ENCODE data around the gene OPCML.

The OPCML gene

DNA sequence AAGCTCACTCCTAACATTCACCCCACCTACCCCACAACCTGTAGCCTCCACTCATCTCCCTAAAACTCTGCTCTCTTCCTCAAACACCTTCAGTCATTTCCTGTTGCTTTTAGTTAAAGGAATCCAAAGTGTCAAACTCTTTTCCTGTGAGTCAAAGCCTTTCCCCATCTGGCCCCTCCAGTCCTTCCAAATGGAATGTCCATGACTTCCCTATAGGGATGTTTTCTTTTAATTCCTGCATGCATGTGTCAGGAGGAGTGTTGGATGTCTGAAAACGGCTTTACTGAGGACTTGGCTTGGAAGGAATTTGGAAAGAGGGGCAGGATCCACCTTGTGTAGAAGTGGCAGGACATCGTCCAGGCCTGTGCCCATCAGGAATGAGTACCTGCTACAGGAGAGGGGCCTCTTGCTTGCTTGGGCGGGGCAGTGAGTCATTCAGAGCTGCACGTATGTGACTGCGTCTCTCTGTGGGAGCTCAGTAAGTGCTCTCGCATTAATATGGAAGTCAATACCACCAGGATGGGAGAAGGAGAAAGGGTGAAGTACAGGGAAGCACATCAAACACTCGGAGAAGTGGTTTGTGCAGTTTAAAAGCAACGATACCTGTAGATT is 491.9 kb downstream of the OPCML start:
- peak; percentile 62 for DNase-seq (ENCODE audit: low read depth)
- H3K4me3 ChIP-seq (ENCODE audit: low read length) = no peak overlapping the region
- no peak for TF ChIP-seq CTCF (IDR thresholded peaks at IDR 0.05; ENCODE audit: insufficient read depth, low read depth, low read length, missing control alignments)

DNA sequence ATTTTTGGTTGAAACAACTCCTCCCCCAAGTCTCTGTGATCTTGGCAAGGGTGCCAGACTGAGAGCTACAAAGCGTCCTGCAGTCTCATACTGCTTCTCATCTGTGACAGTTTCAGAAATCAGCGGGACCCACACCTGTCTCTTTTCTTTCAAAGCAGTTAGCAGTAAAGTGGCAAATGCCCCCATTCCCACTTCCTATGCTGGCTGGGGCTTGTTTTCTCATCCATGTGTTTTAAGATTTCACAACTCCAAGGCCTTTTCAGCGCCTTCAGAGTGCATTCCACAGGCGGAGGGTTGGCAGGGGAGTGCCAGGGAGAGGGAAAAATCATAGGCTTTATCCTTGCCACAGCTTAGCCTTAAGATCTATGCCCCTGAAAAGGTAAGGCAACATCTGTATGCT is 493.5 kb downstream of the OPCML start:
- no peak for TF ChIP-seq CTCF (IDR thresholded peaks at IDR 0.05; ENCODE audit: insufficient read depth, low read depth, low read length, missing control alignments)
- peak; percentile 10 for DNase-seq (ENCODE audit: low read depth)
- H3K4me3 ChIP-seq (ENCODE audit: low read length) = no peak overlapping the region

DNA sequence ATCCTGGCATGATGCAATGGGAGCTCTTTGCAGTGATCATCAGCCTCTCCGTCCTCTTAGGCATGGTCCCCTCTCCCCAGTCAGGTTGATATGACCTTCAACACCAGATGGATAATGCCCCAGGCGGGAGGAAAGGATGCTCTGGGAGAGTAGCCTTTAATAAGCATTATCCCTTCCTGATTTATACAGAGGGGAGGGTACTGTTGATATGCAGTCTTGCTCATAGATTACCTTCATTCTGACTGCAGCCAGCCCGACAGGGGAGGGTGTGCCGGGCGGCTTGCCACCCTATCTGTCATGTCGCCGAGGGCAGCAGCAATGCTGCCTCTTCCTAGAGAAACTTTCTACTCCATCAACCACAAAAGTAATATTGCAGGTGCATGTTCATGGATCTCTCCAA is 497.4 kb downstream of the OPCML start:
- H3K4me3 ChIP-seq (ENCODE audit: low read length) = no peak overlapping the region
- TF ChIP-seq CTCF (IDR thresholded peaks at IDR 0.05; ENCODE audit: insufficient read depth, low read depth, low read length, missing control alignments) = no peak
- no peak for DNase-seq (ENCODE audit: low read depth)

DNA sequence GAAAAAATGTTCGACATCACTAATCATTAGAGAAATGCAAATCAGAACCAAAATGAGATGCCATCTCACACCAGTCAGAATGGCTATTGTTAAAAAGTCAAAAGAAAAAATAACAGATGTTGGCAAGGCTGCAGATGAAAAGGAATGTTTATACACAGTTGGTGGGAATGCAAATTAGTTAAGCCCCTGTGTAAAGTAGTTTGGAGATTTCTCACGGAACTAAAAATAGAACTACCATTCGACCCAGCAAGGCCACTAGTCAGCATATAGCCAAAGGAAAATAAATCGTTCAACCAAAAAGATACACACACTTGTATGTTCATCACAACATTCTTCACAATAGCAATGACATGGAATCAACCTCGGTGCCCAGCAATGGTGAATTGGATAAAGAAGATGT is 503.2 kb downstream of the OPCML start:
- TF ChIP-seq CTCF (IDR thresholded peaks at IDR 0.05; ENCODE audit: insufficient read depth, low read depth, low read length, missing control alignments) = no peak
- no peak for DNase-seq (ENCODE audit: low read depth)
- no peak overlapping the region for H3K4me3 ChIP-seq (ENCODE audit: low read length)

DNA sequence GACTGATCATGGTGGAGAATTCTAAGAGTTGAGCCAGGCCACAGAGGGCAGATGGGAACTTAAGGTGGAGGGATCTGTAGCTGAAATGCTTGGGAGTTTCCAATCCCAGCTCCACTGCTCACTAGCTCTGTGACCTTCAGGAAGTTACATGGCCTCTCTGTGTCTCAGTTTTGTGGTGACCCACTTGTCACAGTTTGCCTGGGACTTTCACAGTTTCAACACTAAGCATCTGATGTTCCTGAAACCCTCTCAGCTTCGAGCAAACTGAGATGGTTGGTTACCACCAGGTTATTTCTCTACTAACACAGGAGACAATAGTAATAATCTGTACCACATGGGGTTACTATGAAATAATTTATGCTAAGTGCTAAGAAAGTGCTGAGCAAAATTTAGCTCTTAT is 505.3 kb downstream of the OPCML start:
- TF ChIP-seq CTCF (IDR thresholded peaks at IDR 0.05; ENCODE audit: insufficient read depth, low read depth, low read length, missing control alignments) = no peak
- H3K4me3 ChIP-seq (ENCODE audit: low read length) = no peak overlapping the region
- DNase-seq (ENCODE audit: low read depth) = no peak

DNA sequence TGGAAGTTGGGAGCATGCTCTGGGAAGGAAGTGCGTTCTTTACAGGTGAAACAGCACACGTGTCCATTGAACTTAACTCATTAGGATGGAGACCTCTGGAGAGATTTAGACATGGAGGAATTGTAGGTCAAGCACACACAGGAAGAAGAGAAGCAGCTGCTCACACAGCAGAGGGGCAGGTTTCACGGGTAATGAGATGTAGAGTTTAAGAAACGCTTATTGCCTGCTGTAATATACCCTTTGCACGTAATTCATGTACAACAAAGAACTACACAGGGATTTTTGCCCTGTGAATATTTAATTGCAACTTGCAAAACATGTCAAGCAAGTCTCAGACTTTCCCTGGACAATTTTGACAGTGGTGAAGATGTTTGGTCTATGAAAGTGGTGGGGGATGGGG is 508.0 kb downstream of the OPCML start:
- no peak for DNase-seq (ENCODE audit: low read depth)
- no peak overlapping the region for H3K4me3 ChIP-seq (ENCODE audit: low read length)
- TF ChIP-seq CTCF (IDR thresholded peaks at IDR 0.05; ENCODE audit: insufficient read depth, low read depth, low read length, missing control alignments) = no peak

DNA sequence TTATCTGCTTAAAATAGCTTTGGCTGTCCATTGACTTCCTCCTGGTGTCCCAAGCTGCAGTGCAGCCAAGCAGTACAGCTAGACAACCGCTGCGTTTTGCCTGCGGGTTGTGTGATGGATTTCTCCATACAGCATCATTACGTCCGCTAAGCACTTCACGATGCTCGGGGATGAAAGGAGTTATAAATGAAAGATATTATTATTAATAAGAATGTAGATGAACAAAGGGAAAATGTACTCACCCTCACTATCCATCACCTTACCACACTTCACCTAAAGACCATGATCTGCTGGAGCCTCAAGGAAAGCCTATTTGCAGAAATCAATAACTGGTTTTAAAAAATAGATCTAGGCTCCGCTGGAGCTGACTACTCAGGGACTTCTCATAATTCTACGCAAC is 509.1 kb downstream of the OPCML start:
- DNase-seq (ENCODE audit: low read depth) = no peak
- no peak for TF ChIP-seq CTCF (IDR thresholded peaks at IDR 0.05; ENCODE audit: insufficient read depth, low read depth, low read length, missing control alignments)
- no peak overlapping the region for H3K4me3 ChIP-seq (ENCODE audit: low read length)

Data from epithelial cell of esophagus (primary cell).